A673 (cell line): ENCODE data around the gene RDX. TPM values are rescaled to one million over a fixed set of nuclear protein-coding genes. Genes with fewer than 3 reads are reported as not detected.

Source experiments
- BruUV-seq: library from RNA; stranded (reverse); fragments of 400-500 nt; replicated peaks from 2 replicates; lab custom pipeline; 2021; lab: Mats Ljungman, UMichigan
- CTCF ChIA-PET: fragments of 300-600 bp; sonication (Branson Sonifier 250); formaldehyde crosslinking; loops from one replicate; lab custom pipeline; 2022; ENCODE audit warnings: antibody characterized with exemption; lab: Charles Lee
- POLR2A ChIA-PET: fragments of 300-600 bp; sonication (Branson Sonifier 250); formaldehyde crosslinking; loops from one replicate; lab custom pipeline; 2022; ENCODE audit warnings: antibody characterized with exemption; ENCODE audit not compliant: low non-redundant PET; lab: Charles Lee
- DNase-seq: peaks from one replicate; pipeline ENCODE4 v3.0.0-alpha.2; 2015; ENCODE audit warnings: low spot score
- H3K27ac ChIP-seq: fragments of 200-600 bp; sonication (generic); 2 replicates; pipeline ENCODE4 v1.5.1; 2016; ENCODE audit warnings: mixed run types, low read depth, mild to moderate bottlenecking, mixed read lengths, antibody characterized with exemption, low read length; ENCODE audit not compliant: poor library complexity, severe bottlenecking
- H3K27me3 ChIP-seq: fragments of 200-600 bp; sonication (generic); replicated peaks from 2 replicates; pipeline ENCODE4 v1.6.1; 2017; ENCODE audit warnings: mixed run types, low read depth, mild to moderate bottlenecking, mixed read lengths, antibody characterized with exemption, low read length; ENCODE audit not compliant: insufficient read depth, poor library complexity
- H3K36me3 ChIP-seq: fragments of 200-600 bp; sonication (generic); 2 replicates; pipeline ENCODE4 v1.6.1; 2016; ENCODE audit warnings: mixed run types, mild to moderate bottlenecking, mixed read lengths, antibody characterized with exemption, low read length; ENCODE audit not compliant: insufficient read depth, poor library complexity, severe bottlenecking
- H3K4me1 ChIP-seq: fragments of 200-600 bp; sonication (generic); 2 replicates; pipeline ENCODE4 v1.6.1; 2017; ENCODE audit warnings: mixed run types, mild to moderate bottlenecking, mixed read lengths, antibody characterized with exemption, low read length; ENCODE audit not compliant: insufficient read depth, poor library complexity, severe bottlenecking
- H3K4me3 ChIP-seq: fragments of 200-600 bp; sonication (generic); 2 replicates; pipeline ENCODE4 v1.5.1; 2016; ENCODE audit warnings: low read depth, mixed run types, mild to moderate bottlenecking, mixed read lengths, low read length; ENCODE audit not compliant: poor library complexity, severe bottlenecking
- H3K9me3 ChIP-seq: fragments of 200-600 bp; sonication (generic); 2 replicates; pipeline ENCODE4 v1.6.1; 2016; ENCODE audit warnings: mixed run types, low read depth, mild to moderate bottlenecking, mixed read lengths, antibody characterized with exemption, low read length; ENCODE audit not compliant: poor library complexity, severe bottlenecking
- EZH2 ChIP-seq: fragments of 200-600 bp; sonication (generic); IDR thresholded peaks from 2 replicates; pipeline ENCODE4 v1.6.1; 2017; ENCODE audit warnings: borderline replicate concordance, low read depth, mild to moderate bottlenecking, mixed read lengths, antibody characterized with exemption, low read length; ENCODE audit not compliant: poor library complexity, severe bottlenecking
- intact Hi-C: fragments of 100-400 bp; cut with micrococcal nuclease; formaldehyde crosslinking; loops from one replicate; pipeline ENCODE4 v1.10.0; 2022; ENCODE audit not compliant: unreplicated experiment
- total RNA-seq: library from RNA; stranded (reverse); gene quantifications from 2 replicates; pipeline ENCODE4 v1.2.3, GENCODE V29; 2021
- TF ChIP-seq, protein P1 (sequence below): fragments of 300-800, 200-600 bp; sonication (generic); conservative IDR thresholded peaks from 2 replicates; pipeline ENCODE4 v1.5.1; 2017; ENCODE audit warnings: low read depth, mild to moderate bottlenecking, antibody characterized with exemption, low read length, moderate library complexity, mixed read lengths

The RDX gene
- total RNA-seq, 1 experiment from 2014 or later = 395 TPM

GRCh38 chr11:110207123-110207522 is 89.3 kb downstream of the RDX start:
- Histone ChIP-seq H3K36me3 (no peaks in the 10 kb centered on the region), H3K9me3 (no peaks in the 10 kb centered on the region), H3K4me1 (peaks cover 10% of the 10 kb centered on the region), H3K27me3 (no peaks in the 10 kb centered on the region), H3K27ac (no peak overlapping the region), H3K4me3 (no peak overlapping the region)
- no peak for DNase-seq
- CTCF ChIA-PET = interaction anchor here (0.7 kb wide), 1 partner anchor 170 kb away, joined by 5 read pairs; no protein-coding TSS in a partner anchor
- no peak for TF ChIP-seq EZH2
- TF ChIP-seq, protein P1, sequence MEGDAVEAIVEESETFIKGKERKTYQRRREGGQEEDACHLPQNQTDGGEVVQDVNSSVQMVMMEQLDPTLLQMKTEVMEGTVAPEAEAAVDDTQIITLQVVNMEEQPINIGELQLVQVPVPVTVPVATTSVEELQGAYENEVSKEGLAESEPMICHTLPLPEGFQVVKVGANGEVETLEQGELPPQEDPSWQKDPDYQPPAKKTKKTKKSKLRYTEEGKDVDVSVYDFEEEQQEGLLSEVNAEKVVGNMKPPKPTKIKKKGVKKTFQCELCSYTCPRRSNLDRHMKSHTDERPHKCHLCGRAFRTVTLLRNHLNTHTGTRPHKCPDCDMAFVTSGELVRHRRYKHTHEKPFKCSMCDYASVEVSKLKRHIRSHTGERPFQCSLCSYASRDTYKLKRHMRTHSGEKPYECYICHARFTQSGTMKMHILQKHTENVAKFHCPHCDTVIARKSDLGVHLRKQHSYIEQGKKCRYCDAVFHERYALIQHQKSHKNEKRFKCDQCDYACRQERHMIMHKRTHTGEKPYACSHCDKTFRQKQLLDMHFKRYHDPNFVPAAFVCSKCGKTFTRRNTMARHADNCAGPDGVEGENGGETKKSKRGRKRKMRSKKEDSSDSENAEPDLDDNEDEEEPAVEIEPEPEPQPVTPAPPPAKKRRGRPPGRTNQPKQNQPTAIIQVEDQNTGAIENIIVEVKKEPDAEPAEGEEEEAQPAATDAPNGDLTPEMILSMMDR = no peak
- no TSS peak for BruUV-seq
- intact Hi-C loops = no loop called here
- POLR2A ChIA-PET = interaction anchor here (0.7 kb wide), 2 partner anchors 26 to 225 kb away, joined by 4 to 6 read pairs; no protein-coding TSS in a partner anchor

DNA sequence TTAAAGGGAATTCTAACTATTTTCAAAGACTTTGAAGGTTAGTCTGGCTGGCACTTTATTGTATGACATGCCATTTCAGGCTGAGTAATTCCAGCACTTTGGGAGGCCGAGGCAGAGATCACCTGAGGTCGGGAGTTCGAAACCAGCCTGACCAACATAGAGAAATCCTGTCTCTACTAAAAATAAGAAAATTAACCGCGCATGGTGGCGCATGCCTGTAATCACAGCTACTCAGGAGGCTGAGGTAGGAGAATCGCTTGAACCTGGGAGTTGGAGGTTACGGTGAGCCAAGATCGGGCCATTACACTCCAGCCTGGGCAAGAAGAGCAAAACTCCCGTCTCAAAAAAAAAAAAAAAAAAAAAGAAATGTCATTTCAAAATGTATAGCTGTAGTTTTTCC is 95.6 kb downstream of the RDX start:
- Histone ChIP-seq H3K9me3 (no peaks in the 10 kb centered on the region), H3K36me3 (no peaks in the 10 kb centered on the region), H3K4me3 (no peak overlapping the region), H3K4me1 (peaks cover 32% of the 10 kb centered on the region), H3K27me3 (no peaks in the 10 kb centered on the region), H3K27ac (peak overlapping the region; percentile 16)
- TF ChIP-seq, protein P1 = no peak
- no peak for TF ChIP-seq EZH2
- ChIA-PET CTCF (interaction anchor here (0.6 to 2.5 kb wide), 13 partner anchors 16 to 1222 kb away, joined by 3 to 27 read pairs (median 6); partner anchors contain the start of gene FDX1), POLR2A (interaction anchor here (0.6 to 0.7 kb wide), 3 partner anchors 701 to 1246 kb away, joined by 4 to 8 read pairs (median 4); no protein-coding TSS in a partner anchor)
- BruUV-seq = no TSS peak
- intact Hi-C loops = loop anchor here (1.0 to 5.0 kb wide), 5 partner anchors 175 to 1246 kb away; no protein-coding TSS in a partner anchor
- DNase-seq = no peak

GRCh38 chr11:110200241-110200640 is 96.2 kb downstream of the RDX start:
- no peaks in the 10 kb centered on the region for H3K9me3 ChIP-seq
- no peak for DNase-seq
- no peak for TF ChIP-seq EZH2
- TF ChIP-seq, protein P1 = no peak
- H3K4me3 ChIP-seq = no peak overlapping the region
- ChIA-PET CTCF (interaction anchor here (0.6 to 2.5 kb wide), 3 partner anchors 167 to 291 kb away, joined by 4 to 27 read pairs (median 7); no protein-coding TSS in a partner anchor), POLR2A (no interaction called here)
- intact Hi-C loops = loop anchor here (2.0 to 5.0 kb wide), 3 partner anchors 253 to 1247 kb away; no protein-coding TSS in a partner anchor
- peak overlapping the region; percentile 16 for H3K27ac ChIP-seq
- H3K36me3 ChIP-seq = no peaks in the 10 kb centered on the region
- no peaks in the 10 kb centered on the region for H3K27me3 ChIP-seq
- H3K4me1 ChIP-seq = peaks cover 38% of the 10 kb centered on the region
- no TSS peak for BruUV-seq
